GM23338 (cell line): ENCODE results near the gene GLB1L3. TPM values are rescaled to one million over a fixed set of nuclear protein-coding genes. Genes with fewer than 3 reads are reported as not detected.

Experiments
- ATAC-seq: fragments of 200-7000 bp; cut with Tn5 transposase; 3 replicates; pipeline ENCODE4 v1.9.1; 2020
- DNase-seq: peaks from one replicate; pipeline ENCODE4 v3.0.0-alpha.2; 2015; ENCODE audit warnings: low spot score
- H2AFZ ChIP-seq: fragments of 200-600 bp; sonication (generic); 2 replicates; pipeline ENCODE4 v1.8.0; 2016; ENCODE audit warnings: antibody characterized with exemption, mild to moderate bottlenecking, moderate library complexity
- H3F3A ChIP-seq: fragments of 200-600 bp; sonication (generic); replicated peaks from 2 replicates; pipeline ENCODE4 v1.8.0; 2017; ENCODE audit warnings: antibody characterized with exemption, mixed run types, low read depth
- H3K27ac ChIP-seq: fragments of 200-600 bp; sonication (generic); 2 replicates; pipeline ENCODE4 v1.6.1; 2016; ENCODE audit warnings: low read depth
- H3K27me3 ChIP-seq: fragments of 200-600 bp; sonication (generic); 2 replicates; pipeline ENCODE4 v1.8.0; 2016; ENCODE audit warnings: mild to moderate bottlenecking, mixed run types, moderate library complexity; ENCODE audit not compliant: insufficient read depth
- H3K36me3 ChIP-seq: fragments of 200-600 bp; sonication (generic); 2 replicates; pipeline ENCODE4 v1.8.0; 2016; ENCODE audit warnings: mild to moderate bottlenecking; ENCODE audit not compliant: insufficient read depth
- H3K4me1 ChIP-seq: fragments of 200-600 bp; sonication (generic); 2 replicates; pipeline ENCODE4 v1.8.0; 2016; ENCODE audit warnings: mild to moderate bottlenecking, moderate library complexity; ENCODE audit not compliant: insufficient read depth
- H3K4me2 ChIP-seq: fragments of 200-600 bp; sonication (generic); 2 replicates; pipeline ENCODE4 v1.7.1; 2017; ENCODE audit warnings: mixed run types
- H3K4me3 ChIP-seq: fragments of 200-600 bp; sonication (generic); 2 replicates; pipeline ENCODE4 v1.6.1; 2016; ENCODE audit warnings: mixed run types
- H3K79me2 ChIP-seq: fragments of 200-600 bp; sonication (generic); replicated peaks from 2 replicates; pipeline ENCODE4 v1.8.0; 2017; ENCODE audit warnings: mild to moderate bottlenecking; ENCODE audit not compliant: insufficient read depth
- H3K9me2 ChIP-seq: fragments of 200-600 bp; sonication (generic); 2 replicates; pipeline ENCODE4 v1.8.0; 2017; ENCODE audit not compliant: insufficient read depth
- H4K20me1 ChIP-seq: fragments of 200-600 bp; sonication (generic); replicated peaks from 2 replicates; pipeline ENCODE4 v1.8.0; 2017; ENCODE audit warnings: mild to moderate bottlenecking; ENCODE audit not compliant: insufficient read depth
- H3K27ac Mint-ChIP-seq: 2 replicates; pipeline ENCODE4 v1.8.0; 2020; ENCODE audit warnings: inconsistent platforms, mild to moderate bottlenecking, moderate library complexity, mixed read lengths
- H3K27me3 Mint-ChIP-seq: 3 replicates; pipeline ENCODE4 v1.8.0; 2022; ENCODE audit warnings: low read depth, mild to moderate bottlenecking, moderate library complexity, mixed read lengths, inconsistent platforms; ENCODE audit not compliant: insufficient read depth, poor library complexity
- H3K36me3 Mint-ChIP-seq: 3 replicates; pipeline ENCODE4 v1.8.0; 2021; ENCODE audit warnings: low read depth, mild to moderate bottlenecking, inconsistent platforms, moderate library complexity, mixed read lengths
- H3K4me1 Mint-ChIP-seq: 3 replicates; pipeline ENCODE4 v1.8.0; 2020; ENCODE audit warnings: mild to moderate bottlenecking, inconsistent platforms, mixed read lengths
- H3K4me3 Mint-ChIP-seq: 3 replicates; pipeline ENCODE4 v1.8.0; 2021; ENCODE audit warnings: moderate library complexity, mild to moderate bottlenecking, inconsistent platforms, mixed read lengths
- H3K9me3 Mint-ChIP-seq: 3 replicates; pipeline ENCODE4 v1.8.0; 2020; ENCODE audit warnings: moderate library complexity, mild to moderate bottlenecking, inconsistent platforms, mixed read lengths
- CREB1 ChIP-seq: fragments of 250-450 bp; sonication (Bioruptor Pico); IDR thresholded peaks from 2 replicates; pipeline ENCODE4 v1.5.0; 2020; ENCODE audit warnings: low read depth, mild to moderate bottlenecking, moderate library complexity
- CTCF ChIP-seq, 2 experiments: fragments of 200-600 bp in 1 of 2; sonication (generic) in 1 of 2; conservative IDR thresholded peaks; 2 replicates each; pipeline versions ENCODE4 v1.5.1 to v1.6.1; 2016 to 2017; ENCODE audit warnings: antibody characterized with exemption in 2 of 2, low read depth in 2 of 2, mild to moderate bottlenecking in 2 of 2, moderate library complexity in 1 of 2
- ETS1 ChIP-seq: IDR thresholded peaks from 2 replicates; pipeline ENCODE4 v1.6.1; 2016; ENCODE audit warnings: antibody characterized with exemption
- EZH2 ChIP-seq: fragments of 200-600 bp; sonication (generic); IDR thresholded peaks from one replicate; pipeline ENCODE4 v1.8.0; 2017; ENCODE audit warnings: antibody characterized with exemption, mild to moderate bottlenecking, low read depth; ENCODE audit not compliant: unreplicated experiment
- JUNB ChIP-seq: IDR thresholded peaks from one replicate; pipeline ENCODE4 v1.6.1; 2016; ENCODE audit warnings: antibody characterized with exemption; ENCODE audit not compliant: unreplicated experiment
- NANOG ChIP-seq: IDR thresholded peaks from 2 replicates; pipeline ENCODE4 v1.6.1; 2016; ENCODE audit warnings: antibody characterized with exemption, borderline replicate concordance
- POLR2AphosphoS5 ChIP-seq: IDR thresholded peaks from 2 replicates; pipeline ENCODE4 v1.6.1; 2016; ENCODE audit warnings: antibody characterized with exemption, low read depth
- STAT1 ChIP-seq: IDR thresholded peaks from one replicate; pipeline ENCODE4 v1.6.1; 2016; ENCODE audit warnings: antibody characterized with exemption; ENCODE audit not compliant: unreplicated experiment
- ZNF114 ChIP-seq: fragments of 250-450 bp; sonication (Bioruptor Pico); IDR thresholded peaks from 2 replicates; pipeline ENCODE4 v1.5.0; 2020; ENCODE audit warnings: mild to moderate bottlenecking, moderate library complexity
- ZNF331 ChIP-seq: fragments of 250-450 bp; sonication (Bioruptor Pico); IDR thresholded peaks from 2 replicates; pipeline ENCODE4 v1.5.0; 2020; ENCODE audit warnings: low read depth, mild to moderate bottlenecking, moderate library complexity
- ZNF462 ChIP-seq: fragments of 250-450 bp; sonication (Bioruptor Pico); IDR thresholded peaks from 2 replicates; pipeline ENCODE4 v1.5.0; 2020; ENCODE audit warnings: mild to moderate bottlenecking, moderate library complexity
- polyA plus RNA-seq: library from polyadenylated mRNA; unstranded; fragments of >200 nt; fragmentation: Nextera tagmentation; extraction: Ambion mirVana; gene quantifications from 2 replicates; pipeline ENCODE4 v1.2.1, GENCODE V29; 2016
- total RNA-seq: library from RNA; depleted of rRNA; stranded (reverse); fragments of >200 nt; shearing (Covaris generic); gene quantifications from 2 replicates; pipeline ENCODE4 v1.2.3, GENCODE V29; 2014

The GLB1L3 gene
- total and polyA plus RNA-seq, 2 experiments from 2014 or later, result 28.8 to 33.1 TPM

- TF ChIP-seq JUNB (no peak), ETS1 (no peak)
- Histone ChIP-seq H3K27me3 (0 out of 2 replicates have a peak, but pooled peaks cover 3% of the 10 kb centered on the region), H3K27ac (no peak overlapping the region), H3K79me2 (no peaks in the 10 kb centered on the region), H3K36me3 (no peaks in the 10 kb centered on the region), H3F3A (no peaks in the 10 kb centered on the region; the same call in 1 of the 2 replicates), H2AFZ (no peak overlapping the region), H3K4me2 (no peak overlapping the region), H4K20me1 (no peaks in the 10 kb centered on the region), H3K9me2 (no peaks in the 10 kb centered on the region), H3K4me3 (no peak overlapping the region), H3K4me1 (no peaks in the 10 kb centered on the region)
- peaks cover 4% of the 10 kb centered on the region; the same call in 1 of the 3 replicates for H3K9me3 Mint-ChIP-seq
- no peak overlapping the region for H3K4me3 Mint-ChIP-seq
- peaks cover 9% of the 10 kb centered on the region for H3K4me1 Mint-ChIP-seq
- ATAC-seq (no peak), DNase-seq (no peak)
- peaks cover 3% of the 10 kb centered on the region; the same call in 2 of the 3 replicates for H3K36me3 Mint-ChIP-seq
- peaks cover 15% of the 10 kb centered on the region for H3K27me3 Mint-ChIP-seq
- no peak overlapping the region for H3K27ac Mint-ChIP-seq
These were observed 82.8 kb downstream of the GLB1L3 start for GRCh38 chr11:134358856-134359490.

- Histone ChIP-seq H3K4me1 (no peaks in the 10 kb centered on the region), H4K20me1 (no peaks in the 10 kb centered on the region), H3K36me3 (no peaks in the 10 kb centered on the region), H3K79me2 (no peaks in the 10 kb centered on the region), H3K27ac (no peak overlapping the region), H2AFZ (peak overlapping the region; percentile 100), H3K4me3 (no peak overlapping the region), H3K9me2 (no peaks in the 10 kb centered on the region), H3F3A (no peaks in the 10 kb centered on the region; the same call in 1 of the 2 replicates), H3K4me2 (no peak overlapping the region), H3K27me3 (0 out of 2 replicates have a peak, but pooled peaks cover 3% of the 10 kb centered on the region)
- no peak overlapping the region; the same call in 2 of the 3 replicates for H3K4me3 Mint-ChIP-seq
- peaks cover 15% of the 10 kb centered on the region for H3K27me3 Mint-ChIP-seq
- no peak overlapping the region for H3K27ac Mint-ChIP-seq
- H3K4me1 Mint-ChIP-seq, result peaks cover 9% of the 10 kb centered on the region
- H3K9me3 Mint-ChIP-seq, result peaks cover 4% of the 10 kb centered on the region; the same call in 1 of the 3 replicates
- peaks cover 3% of the 10 kb centered on the region; the same call in 2 of the 3 replicates for H3K36me3 Mint-ChIP-seq
- DNase-seq, result no peak
- ATAC-seq, result no peak
- TF ChIP-seq POLR2AphosphoS5, result no peak
- TF ChIP-seq JUNB, result no peak
- TF ChIP-seq ZNF462 (CRISPR knock-in tag), result no peak
- TF ChIP-seq STAT1, result no peak
- TF ChIP-seq CTCF (conservative IDR thresholded peaks at IDR 0.05; ENCODE audit: low read depth in 2 of 2), result no peak
- no peak for TF ChIP-seq ZNF331 (CRISPR knock-in tag)
- no peak for TF ChIP-seq ETS1
- no peak for TF ChIP-seq NANOG
- no peak for TF ChIP-seq CREB1 (CRISPR knock-in tag)
- TF ChIP-seq EZH2, result no peak
- TF ChIP-seq ZNF114 (CRISPR knock-in tag), result no peak
These were observed 83.5 kb downstream of the GLB1L3 start for GRCh38 chr11:134359646-134360045.
